Activated effector memory CD4-positive, alpha-beta T cell treated with Interleukin-2 at 50 U/mL for 16 hours (primary cell): Measurements from ENCODE around the gene CDC34.
"Not testable (repeated sequence)": the region's sequence is repeated elsewhere in the genome, so short reads cannot be mapped to it uniquely, and the experiment has no call there.

Experiments used
- DNase-seq: peaks from one replicate; pipeline ENCODE4 v3.0.0-alpha.2; 2020

The CDC34 gene

DNA sequence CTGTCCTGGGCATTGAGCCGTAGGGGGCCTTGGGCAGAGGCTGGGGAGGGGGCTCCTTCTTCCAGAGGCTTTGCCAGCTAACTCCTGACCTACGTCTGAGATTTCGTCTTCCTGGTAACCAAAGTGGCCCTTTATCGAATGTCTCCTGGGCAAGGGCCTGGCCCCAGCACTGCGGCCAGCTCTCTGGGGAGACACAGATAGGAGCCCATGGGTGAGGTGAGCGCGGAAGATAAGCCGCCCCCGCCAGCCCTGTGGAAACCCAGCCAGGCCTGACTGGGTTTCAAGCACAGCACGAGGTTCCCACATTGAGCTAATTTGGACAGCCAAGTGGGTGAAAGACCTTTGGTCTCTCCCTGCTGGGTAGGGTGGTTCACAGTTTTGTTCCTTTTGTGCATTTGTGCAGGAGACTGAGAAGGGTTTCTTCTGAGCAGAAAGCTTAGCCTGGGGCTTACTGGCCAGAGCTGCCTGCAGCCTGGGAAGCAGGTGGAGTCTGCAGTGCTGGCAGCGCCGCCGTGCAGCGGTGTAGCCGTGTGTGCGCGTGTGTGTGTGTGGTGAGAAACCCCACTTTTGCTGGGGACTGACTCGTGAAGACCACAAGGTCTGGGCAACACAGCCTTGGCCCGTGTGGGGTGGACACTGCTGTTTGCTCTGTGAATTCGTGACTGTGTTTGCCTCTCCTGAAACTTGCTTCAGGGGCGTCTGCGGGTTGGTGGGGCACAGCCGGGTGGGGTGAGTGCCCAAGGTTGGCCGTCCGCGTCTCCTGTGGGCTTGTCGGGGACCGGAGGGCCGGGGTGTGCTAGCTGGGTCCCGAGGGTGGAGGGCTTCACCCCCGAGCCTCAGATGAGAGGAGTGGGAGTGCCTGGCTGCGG is 43.3 kb downstream of the CDC34 start:
- DNase-seq = no peak

DNA sequence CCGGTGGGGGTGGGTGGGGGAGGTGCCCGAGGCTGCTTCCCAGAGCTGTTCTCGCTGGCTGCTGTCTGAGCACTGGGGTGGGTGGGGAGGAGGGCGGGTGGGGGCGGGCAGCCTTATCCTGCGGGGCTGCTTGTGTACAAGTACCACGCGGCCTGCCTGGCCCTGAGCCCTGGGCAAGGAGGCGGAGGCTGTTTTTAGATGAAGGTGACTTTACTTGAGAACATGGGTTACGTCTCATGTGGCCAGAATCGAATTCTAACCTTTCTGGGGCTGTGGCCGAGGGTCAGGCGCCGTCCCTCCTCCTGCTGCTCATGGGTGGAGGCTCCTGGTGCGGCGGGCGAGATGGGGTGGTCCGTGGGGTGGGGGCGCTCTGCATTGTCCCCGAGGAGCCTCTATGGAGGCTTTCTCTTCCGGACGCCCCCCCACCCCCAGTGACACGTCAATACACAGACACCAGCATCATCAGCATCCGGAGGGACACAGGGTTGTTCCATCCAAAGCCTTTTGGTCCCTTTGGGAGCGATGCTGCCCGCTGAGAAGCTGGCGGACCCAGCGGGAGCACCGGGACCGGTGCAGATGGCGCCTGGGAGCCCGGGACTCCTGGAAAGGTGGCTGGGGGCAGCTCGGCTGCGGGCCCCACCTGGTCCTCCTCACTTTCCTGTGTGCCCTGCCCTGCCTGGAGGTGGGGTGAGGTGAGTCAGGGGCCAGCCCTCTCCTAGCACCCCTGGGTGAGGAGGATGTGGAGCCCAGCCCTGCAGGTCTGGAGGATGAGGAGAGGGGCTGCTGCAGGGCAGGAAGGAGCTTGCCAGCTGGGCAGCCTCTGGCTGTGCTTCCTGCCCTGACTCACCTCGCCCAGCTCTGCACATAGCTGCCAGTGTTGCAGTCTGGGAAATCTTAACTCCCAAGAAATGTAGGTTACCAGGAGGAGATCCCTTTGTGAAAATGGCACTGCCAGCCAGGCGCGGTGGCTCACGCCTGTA is 44.3 kb downstream of the CDC34 start:
- DNase-seq = no peak

DNA sequence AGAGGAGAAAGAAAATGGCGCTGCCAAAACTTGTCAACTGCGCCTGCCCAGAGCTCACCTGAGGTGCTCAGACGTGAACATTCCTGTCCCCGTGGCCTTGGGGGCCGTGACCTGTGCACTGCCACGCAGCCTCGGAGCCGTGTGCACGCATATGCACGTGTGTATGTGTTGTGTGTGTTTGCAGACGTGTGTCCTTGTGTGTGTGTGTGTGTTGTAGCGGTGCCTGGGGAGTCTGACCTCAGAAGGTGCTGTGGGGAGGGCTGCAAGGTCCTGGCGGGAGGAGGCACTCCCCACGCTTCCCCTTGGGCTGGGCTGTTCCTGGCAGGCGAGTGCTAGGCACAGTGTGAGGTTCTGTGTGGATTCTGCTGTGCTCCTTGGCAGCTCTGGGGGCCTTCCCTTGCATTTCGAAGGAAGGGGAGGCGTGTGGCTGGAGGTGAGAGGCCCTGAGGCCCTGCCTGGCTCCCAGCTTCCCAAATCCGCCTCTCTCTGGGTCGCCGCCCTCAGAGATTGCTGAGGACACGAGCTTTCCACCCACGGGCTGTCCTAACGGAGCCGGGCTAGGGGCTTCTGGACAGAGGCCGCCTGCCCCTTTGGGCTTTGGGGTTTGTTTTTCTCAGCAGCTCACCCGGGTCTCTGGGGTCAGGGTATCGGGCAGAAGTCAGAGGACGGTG is 45.3 kb downstream of the CDC34 start:
- no peak for DNase-seq

DNA sequence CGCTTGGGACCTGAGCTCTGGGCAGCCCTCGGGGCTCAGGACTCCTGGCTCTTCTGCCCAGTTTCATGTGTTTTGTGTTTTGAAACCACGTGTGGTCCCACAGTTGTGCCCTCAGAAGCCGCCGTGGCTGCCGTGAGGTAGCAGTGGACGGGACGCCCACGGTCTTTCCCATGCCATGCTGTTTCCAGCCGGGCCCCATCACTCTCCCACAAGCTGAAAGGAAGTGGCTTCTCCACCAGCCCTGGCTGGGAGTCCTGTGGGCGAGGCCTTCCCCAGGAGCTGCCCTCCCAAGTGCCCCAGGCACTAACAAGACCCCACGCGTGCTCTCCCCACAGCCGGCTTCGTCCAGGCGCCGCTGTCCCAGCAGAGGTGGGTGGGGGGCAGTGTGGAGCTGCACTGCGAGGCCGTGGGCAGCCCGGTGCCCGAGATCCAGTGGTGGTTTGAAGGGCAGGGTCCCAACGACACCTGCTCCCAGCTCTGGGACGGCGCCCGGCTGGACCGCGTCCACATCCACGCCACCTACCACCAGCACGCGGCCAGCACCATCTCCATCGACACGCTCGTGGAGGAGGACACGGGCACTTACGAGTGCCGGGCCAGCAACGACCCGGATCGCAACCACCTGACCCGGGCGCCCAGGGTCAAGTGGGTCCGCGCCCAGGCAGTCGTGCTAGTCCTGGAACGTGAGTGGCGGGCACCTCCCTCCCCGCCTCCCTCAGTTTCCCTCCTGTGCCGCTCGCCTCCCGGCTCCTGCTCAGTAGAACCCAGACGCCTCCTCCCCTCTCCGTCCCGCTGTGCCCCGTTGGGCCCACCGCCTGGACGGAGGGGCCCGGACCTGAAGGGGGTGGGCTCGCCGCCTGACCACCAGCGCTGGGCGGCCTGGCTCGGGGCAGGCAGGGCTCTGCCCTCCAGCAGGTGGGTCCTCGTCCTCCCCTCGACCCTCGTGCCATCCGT is 46.2 kb downstream of the CDC34 start:
- DNase-seq = no peak

DNA sequence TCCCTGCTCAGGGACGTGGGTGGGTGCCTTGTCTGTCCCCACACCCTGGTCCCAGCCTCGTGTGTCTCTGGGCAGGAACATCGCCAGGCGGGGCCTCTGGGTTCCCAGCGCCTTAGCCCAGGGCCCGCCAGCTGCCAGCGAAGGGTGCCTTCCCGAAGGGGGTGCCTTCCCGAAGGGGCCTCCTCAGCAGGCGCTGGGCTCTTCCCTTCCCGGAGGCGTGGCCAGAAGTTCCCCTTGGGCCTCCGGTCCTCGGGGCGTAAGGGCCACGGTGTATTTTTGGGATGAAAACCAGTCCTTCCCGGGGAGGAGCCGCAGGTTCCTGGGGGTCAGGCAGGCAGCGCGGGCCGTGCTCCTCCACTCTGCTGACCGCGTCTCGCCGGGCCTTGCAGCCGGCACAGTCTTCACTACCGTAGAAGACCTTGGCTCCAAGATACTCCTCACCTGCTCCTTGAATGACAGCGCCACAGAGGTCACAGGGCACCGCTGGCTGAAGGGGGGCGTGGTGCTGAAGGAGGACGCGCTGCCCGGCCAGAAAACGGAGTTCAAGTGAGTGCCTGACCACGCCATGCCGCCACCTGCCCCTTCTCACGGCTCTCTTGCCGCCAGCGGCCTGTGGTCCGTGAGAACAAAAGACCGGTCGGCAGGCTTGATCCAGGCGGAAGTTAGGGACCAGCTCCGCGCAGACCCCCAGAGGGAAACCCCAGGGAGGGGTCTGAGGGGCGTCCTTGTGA is 47.7 kb downstream of the CDC34 start:
- no peak for DNase-seq

DNA sequence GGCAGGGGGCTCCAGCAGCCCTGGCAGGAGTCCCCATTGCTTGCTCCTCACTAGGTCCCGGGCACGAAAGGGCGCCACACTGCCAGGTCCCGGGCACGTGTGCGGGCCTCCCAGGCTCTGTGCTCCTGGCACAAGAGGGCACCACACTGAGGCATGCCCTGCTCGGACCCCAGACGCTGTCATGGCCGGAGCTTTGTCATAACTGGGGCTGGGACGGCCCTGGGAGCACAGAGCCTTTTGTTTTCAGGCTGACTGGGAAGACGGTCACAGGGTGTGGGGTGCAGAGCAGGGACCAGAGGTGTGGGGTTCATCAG is 48.2 kb downstream of the CDC34 start:
- DNase-seq = no peak

DNA sequence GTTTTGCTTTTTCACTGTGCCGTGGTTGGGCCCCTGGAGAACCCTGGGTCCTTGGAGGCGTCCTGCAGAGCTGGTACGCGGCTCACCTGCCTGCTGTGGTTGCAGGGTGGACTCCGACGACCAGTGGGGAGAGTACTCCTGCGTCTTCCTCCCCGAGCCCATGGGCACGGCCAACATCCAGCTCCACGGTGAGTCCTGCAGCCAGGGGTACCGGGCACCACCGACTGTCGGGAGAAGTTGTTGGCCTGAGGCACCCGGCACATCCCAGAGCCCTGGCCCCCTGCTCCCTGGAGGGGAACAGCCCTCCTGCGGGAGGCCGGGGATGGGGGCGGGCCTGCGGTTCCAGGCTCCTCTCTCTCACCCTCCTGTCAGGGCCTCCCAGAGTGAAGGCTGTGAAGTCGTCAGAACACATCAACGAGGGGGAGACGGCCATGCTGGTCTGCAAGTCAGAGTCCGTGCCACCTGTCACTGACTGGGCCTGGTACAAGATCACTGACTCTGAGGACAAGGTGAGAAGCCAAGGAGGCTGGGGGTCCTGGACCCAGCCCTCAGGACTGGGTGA is 48.8 kb downstream of the CDC34 start:
- no peak for DNase-seq

DNA sequence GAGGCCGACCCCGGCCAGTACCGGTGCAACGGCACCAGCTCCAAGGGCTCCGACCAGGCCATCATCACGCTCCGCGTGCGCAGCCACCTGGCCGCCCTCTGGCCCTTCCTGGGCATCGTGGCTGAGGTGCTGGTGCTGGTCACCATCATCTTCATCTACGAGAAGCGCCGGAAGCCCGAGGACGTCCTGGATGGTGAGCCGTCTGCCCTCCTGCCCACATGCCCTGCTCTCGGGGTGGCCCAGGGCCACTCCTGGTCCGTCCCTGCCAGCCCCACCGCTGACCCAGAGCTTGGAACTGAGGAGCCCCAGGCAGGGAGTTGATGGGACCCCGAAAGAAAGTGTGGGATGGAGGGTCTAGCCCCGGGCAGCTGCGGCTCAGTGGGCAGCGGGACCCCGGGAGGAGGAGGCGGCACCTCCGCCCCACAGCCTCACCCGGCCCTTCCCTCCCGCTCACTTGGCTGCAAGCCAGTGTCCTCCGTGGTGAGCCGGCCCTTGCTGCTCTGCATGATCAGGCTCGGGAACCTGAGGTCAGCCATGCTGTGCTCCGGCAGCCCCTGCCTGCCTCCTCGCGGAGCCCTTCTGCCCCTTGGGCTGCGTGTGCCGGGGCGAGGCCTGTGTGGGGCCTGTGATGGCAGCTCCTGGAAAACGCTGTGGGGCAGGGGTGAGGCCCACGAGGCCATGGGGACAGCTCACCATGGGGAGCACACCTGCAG is 50.0 kb downstream of the CDC34 start:
- DNase-seq = no peak

DNA sequence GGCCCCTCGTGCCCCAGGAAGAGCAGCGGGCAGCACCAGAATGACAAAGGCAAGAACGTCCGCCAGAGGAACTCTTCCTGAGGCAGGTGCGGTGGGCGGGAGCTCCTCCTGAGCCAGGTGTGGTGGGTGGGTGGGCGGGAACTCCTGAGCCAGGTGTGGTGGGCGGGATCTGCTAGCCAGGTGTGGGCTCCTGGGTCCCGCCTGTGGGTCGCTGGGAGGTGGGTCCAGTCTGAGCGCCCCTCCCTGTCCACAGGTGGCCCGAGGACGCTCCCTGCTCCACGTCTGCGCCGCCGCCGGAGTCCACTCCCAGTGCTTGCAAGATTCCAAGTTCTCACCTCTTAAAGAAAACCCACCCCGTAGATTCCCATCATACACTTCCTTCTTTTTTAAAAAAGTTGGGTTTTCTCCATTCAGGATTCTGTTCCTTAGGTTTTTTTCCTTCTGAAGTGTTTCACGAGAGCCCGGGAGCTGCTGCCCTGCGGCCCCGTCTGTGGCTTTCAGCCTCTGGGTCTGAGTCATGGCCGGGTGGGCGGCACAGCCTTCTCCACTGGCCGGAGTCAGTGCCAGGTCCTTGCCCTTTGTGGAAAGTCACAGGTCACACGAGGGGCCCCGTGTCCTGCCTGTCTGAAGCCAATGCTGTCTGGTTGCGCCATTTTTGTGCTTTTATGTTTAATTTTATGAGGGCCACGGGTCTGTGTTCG is 51.1 kb downstream of the CDC34 start:
- no peak for DNase-seq

DNA sequence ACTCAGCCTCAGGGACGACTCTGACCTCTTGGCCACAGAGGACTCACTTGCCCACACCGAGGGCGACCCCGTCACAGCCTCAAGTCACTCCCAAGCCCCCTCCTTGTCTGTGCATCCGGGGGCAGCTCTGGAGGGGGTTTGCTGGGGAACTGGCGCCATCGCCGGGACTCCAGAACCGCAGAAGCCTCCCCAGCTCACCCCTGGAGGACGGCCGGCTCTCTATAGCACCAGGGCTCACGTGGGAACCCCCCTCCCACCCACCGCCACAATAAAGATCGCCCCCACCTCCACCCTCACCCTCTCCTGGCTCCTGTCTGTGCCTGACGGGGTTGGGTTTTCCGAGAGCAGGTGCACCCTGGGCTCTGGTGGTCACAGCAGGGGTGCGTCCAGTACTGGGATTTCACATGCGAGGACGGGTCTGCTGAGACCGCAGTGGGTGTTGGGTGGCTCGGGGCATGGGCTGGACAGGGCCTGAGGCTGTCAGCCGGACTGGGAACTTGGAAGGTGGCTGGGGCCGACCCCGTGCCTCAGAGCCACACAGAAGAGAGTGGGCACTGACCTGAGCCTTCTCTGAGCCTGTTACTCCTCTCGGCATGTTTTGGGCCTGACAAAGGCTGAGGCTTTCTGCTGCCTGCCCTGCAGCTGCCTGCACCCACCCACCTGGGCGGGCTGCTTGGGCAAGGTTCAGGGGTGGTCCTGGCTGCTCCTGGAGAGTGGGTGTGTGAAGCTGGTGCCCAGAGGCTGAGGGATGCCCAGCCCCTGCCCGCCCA is 51.8 kb downstream of the CDC34 start:
- DNase-seq = no peak

DNA sequence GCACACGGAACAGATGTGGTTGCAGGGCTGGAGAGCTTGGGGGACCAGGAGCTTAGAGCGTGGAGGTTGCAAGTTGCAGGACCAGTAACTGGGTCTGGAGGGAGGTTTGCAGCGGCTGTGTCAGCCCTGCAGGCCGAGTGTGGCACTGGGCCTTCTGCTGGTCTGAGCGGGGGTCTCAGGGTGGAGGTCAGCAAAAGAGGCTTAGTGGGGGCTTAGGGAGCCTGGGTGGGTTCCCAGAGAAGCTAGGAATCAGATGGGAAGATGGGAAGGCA is 52.3 kb downstream of the CDC34 start:
- DNase-seq = no peak

DNA sequence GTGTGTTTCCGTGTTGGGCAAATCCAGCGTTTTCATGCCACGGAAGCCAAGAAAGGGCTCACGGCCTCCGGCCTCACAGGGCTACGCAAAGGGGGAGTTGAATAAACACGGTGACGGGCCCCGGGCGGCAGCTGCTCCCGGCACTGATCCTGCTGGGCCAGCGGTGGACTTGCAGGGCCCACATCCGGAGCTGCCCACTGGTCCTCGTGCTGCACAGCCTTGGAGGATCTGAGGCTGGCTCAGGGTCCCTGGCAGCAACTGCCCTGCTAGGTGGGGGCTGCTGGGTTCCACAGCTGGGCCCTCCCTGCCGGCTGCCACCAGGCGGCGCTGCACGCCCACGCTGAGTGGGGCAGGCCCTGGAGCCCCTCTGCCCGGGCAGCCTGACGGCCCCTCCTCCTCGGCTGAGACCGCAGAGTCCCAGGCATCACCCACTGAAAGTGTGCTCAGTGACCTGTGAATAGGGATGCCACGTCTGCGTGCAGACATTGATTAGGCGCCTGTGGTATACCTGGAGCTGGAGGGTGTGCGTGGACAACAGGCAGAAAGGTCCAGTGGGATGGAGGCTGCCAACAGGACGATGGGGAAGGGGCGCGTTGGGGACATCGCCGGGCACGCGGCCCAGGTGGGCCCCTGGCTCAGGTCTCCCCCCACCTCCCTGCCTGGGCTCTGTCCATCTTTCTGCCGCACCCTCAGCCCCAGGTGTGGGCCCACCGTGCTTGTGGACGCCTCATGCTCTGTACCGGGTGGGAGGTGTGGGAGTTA is 52.9 kb downstream of the CDC34 start:
- DNase-seq = peak; percentile 40

DNA sequence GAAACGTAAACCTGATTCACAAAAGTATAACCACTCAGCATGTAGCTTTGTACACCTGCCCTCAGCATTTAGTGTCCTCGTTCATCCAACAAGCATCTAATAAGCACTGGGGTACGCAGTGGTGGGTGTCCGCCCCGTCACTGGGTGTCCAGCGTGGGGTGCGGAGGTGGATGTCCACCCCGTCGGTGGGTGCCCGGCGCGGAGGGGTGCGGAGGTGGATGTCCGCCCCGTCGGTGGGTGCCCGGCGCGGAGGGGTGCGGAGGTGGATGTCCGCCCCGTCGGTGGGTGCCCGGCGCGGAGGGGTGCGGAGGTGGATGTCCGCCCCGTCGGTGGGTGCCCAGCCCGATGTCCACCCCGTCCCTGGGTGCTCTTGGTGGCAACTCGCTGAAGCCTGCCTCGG is 53.6 kb downstream of the CDC34 start:
- DNase-seq = not testable (repeated sequence)

DNA sequence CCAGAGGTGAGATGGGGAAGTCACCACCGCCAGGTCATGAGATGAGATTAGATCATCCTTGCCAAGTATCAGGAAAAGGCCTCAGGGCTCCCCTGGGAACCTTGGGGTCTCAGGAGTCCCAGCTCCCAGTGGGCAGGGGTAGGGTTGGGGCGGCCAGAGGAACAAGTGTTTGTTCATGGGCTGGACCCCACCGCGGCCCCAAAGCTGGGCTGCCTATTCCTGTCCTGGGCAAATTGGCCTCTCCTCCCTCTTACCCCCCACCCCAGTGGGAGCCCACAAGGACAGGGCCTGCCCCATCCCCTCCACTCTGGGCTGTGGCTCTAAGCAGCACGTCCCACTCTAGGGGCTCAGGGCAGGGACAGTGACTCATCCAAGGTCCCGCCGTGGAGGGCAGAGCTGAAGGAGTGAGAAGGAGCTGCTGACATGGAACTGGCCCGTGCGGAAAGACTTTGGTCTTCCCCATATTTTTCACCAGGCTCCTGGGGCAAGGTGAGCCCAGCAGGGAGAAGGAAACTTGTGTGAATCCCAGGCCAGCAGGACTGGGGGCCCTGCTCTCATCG is 54.1 kb downstream of the CDC34 start:
- no peak for DNase-seq

DNA sequence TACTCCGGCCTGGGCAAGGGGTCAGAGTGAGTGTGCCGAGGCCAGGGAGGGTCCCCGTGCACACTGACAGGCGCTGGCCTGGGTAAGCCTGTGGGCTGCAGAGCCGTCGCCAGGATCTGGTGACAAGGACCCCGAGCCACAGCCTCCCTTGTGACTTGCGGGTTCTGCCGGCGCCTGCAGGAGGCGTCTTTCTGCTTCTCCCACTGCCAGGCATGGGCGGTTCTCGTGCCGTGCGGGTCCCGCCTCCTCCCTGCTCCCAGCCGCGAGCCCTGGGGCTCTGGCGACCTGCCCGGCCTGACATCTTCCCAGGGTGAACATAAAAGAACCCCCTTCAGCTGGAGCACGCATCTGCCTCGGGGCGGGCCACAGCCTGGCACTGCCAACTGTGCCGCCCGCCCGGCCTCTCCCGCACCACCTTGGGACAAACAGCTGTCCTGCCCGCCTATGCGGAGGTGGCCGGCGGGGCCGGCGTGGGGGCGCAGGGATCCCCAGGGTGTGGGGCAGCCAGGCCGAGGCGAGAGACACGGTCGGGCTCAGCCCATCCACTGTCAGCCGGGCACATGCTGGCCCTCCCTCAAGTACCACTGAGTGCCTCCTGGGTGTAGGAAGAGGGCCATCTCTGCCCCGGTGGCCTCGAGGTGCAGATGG is 56.7 kb downstream of the CDC34 start:
- DNase-seq = peak; percentile 54

DNA sequence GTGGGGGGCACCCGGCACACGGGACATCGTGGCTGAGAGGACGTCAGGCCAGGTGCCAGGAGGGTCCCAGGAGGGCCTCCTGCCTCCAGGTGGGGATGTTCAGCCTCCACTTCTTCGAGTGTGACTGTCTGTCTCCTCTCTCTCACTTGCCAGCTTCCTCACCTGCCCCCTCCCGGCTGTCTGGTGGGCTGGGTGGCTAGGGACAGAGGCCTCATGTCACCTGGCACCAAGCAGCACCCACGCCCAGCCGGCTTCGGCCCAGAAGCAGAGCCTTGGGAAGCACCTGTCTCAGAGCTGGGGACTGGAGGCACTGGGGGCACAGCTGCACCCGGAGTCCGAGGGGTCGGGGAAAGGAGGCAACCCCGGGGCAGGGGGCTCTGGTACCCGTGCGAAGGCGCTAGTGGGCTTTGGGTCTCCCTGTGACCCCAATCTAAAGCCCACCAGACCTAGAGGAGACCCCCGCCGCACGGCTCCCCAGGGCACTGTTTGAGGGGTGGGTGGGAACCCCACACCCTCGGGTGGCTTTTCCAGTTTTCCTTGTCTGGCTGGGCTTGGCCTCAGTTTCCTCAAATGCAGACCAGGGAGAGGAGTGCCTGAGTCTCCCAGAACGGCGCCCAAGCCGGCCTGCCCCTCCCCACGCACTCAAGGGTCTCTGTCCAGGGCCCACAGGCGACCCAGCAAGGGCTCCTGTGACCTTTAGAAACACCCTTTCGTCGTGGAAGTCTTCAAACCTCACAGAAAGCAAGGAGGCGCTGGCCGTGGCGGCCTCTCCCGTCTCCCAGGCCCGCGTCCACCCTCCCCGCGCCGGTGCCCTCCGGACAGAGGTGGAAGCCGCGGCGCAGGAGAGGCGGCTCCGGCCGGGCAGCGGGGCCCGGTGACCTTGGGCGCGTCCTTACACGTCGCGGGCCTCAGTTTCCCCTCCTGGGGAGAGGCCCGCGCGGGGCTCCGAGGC is 57.5 kb downstream of the CDC34 start:
- DNase-seq = no peak
